CD4-positive, alpha-beta T cell treated with Interleukin-4 for 4 hours (primary cell): ENCODE results near the gene CADM1.

Experiments
- DNase-seq: peaks from one replicate; pipeline ENCODE4 v3.0.0-alpha.2; 2020

Gene CADM1

DNA sequence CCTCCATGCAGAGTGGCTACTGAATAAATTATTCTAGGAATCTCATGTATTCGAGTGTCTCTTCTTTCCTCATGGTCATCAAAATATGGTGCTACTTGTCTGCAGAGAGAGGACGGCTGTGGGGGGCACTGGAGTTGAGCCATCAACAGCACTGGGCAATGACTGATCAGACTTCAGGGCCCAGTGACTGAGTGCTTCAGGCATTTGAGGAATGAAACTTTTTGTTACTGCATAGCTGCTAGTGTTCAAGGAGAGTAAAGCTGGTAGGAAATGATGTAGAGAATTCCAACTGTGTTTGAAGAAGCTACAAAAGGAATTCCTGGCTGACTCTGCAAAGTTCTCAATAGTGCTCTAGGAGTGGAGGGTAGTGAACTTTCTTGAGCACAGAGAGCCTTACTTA, 277.7 kb downstream of the CADM1 start:
- DNase-seq, result no peak

DNA sequence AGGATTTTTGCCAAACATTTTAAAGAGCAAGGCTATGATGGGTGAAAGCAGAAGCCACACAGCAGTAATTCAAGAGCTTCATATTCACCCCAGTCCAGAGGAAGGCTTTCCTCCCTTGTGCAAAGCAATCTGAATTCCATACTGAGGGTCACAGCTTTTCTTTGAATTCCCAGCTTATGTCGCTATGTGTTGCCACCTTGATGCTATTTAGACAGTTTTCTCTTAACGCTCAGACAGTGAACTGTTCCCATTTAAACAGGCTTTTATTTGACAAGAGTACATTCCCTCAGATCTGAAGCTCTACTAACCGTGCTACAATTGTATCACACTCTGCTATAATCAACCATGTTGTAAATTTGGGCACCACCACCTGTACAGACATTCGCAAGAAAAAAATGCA, 279.7 kb downstream of the CADM1 start:
- no peak for DNase-seq

DNA sequence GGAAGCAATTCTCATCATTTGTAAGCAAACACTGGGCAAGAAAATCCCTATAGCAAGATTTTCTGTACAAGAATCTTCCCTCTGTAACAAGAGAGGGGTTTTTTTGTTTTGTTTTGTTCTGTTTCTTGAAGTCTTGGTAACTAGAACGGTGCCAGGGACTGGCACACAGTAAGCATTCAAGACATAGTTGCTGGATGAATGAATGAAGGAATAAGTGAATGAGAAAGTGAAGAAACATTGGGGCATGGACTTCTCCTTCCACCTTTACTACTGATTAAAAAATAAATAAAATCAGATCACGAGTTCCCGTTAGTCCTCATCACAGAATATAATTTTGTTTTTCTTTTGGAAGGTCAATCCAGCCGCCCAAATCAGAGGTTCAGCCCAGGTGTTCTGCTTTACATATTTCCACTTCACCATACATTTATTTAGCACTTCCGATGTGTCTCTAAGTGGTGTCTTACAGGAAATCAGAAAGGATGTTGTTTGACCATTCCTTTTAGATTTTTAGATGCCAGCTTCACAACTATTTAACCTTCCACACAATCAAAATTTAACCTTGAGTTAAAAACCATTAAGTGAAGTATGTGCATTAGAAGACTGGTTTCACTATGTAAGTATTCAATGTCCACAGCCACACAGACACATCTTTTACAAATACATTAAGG, 281.2 kb downstream of the CADM1 start:
- peak; percentile 5 for DNase-seq

DNA sequence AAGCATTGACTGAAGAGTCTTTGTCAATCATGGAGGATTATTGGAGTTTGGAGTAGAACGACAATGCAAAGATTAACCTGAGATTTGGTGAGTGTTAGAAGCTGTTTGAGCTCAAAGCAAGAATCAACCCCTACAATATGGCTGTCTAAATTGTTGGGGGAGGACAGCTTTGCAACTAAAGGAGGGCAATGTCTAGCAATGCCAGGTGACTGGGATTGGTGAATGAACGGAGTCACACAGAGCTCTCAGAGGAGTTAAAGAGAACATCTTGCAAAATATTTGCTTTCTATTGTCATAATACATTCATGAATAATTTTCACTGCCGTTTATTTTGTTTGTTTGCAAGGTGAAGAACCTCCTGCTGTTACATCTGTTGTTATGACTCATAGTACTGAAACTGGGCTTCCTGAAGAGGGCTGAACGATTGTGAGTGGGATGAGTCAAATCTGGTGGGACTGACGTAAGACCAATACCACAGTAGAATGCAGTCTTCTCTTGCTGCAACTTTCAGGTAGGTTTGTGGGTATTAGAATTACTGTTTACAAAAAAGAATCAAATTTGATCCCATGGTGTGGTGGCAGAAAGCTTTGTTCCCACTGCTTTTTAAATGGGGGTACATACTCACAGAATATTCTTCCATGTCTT, 281.9 kb downstream of the CADM1 start:
- DNase-seq, result peak; percentile 59

DNA sequence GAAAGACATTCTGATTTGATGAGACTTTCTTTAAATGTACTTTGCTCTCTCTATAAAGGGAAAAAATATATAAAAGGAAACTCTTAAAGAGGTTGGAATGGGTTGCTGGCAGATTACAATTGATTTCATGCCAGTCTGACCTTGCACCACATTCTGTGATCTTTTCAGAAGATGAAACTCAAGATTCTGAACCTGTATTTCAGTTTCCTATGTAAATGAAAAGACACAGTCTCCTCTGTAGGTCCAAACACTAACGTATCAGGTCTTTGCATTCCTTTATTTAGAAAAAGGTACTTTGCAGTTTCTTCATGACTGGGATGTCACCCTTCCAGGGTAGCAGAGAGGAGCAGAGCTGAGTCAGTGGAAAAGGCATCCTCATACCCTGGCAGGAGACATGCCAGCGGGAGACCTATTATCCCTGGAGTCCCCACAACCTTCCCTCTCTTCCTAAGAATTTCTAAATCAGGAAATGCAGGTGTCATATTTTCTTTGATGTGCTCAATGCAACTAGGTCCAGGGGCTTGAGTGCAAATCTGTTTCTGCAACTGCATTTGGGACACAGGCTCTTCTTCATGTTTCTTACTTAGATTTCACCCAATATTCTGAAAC, 282.6 kb downstream of the CADM1 start:
- DNase-seq, result no peak

DNA sequence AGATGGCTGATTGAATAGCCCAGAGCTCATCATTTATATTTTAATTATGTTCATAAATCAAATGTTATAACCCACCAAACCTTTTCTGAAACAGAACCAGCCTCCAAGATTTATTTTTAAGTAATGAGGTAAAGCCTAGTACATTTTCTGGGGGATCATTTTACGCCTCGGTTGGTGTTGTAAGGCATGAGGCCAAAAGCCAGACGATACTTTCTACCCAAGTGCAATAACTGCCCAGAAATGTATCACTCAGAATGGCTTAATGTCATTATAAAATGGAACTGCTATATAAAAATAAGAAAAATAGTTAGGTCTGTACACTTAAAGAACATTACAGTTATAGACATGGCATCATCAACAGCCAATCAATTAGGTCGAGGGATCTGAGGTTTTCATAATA, 283.3 kb downstream of the CADM1 start:
- DNase-seq, result no peak

DNA sequence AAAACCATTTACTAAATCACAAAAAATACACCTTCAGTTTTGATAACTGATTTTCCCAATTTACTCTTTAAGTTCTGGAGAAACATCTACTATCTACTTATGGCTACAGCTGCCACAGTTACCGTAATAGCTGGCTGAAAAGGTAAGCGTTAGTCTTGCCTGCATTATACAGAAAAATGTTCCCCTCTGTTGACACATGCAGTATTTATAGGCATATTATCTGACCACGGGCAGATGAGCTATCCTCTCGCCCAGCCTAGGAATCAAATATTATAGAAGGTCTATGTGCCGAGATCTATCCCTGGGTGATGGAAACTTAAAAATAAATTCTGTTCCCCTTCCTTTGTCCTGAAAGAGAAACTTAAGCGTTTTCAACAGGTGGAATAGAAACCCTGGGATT, 283.8 kb downstream of the CADM1 start:
- DNase-seq, result no peak

DNA sequence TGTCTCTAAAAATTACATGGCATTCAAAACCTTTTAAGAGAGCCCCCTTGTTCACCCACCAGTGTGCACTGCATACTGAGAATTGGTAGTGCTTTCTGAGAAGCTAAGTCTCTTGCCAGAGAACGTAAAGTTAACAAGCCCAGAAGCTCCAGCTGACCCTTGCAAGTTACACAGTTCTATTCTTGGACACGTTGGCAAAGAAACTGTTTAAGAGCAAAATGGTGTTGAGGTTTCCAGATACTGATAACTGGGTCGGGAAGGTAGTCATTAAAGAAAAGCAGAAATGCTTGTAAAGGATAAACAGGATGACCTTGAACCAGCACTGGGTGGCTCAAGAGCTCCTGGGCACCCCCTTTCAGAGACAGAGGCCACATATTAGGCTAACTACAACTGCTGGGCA, 284.8 kb downstream of the CADM1 start:
- no peak for DNase-seq

DNA sequence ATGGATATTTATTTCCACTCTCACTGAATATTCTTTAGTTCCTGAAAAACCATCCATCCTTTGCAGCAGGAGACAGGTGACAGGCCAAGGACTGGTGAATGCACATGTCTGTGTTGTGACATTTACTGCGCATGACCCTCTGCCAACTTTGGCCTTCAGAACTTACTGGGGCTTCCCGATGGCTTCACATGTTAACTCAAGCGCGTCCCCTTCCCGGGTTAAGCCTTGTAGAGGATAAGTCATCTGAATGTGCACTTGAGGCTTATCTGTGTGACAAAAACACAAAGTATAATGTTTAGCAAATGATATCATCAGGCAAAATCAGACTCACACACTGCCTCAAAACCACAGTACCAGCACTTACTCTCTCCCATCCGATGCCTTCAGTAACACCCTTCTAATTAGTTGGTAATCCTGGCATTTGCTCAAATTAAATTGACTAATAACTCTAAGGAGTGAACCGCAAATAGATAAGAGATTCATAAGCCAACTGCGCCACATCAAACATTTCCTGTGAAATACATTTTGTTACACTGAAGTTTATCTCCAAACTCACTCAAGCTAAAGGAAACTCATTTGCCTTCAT, 286.4 kb downstream of the CADM1 start:
- DNase-seq, result peak; percentile 58

DNA sequence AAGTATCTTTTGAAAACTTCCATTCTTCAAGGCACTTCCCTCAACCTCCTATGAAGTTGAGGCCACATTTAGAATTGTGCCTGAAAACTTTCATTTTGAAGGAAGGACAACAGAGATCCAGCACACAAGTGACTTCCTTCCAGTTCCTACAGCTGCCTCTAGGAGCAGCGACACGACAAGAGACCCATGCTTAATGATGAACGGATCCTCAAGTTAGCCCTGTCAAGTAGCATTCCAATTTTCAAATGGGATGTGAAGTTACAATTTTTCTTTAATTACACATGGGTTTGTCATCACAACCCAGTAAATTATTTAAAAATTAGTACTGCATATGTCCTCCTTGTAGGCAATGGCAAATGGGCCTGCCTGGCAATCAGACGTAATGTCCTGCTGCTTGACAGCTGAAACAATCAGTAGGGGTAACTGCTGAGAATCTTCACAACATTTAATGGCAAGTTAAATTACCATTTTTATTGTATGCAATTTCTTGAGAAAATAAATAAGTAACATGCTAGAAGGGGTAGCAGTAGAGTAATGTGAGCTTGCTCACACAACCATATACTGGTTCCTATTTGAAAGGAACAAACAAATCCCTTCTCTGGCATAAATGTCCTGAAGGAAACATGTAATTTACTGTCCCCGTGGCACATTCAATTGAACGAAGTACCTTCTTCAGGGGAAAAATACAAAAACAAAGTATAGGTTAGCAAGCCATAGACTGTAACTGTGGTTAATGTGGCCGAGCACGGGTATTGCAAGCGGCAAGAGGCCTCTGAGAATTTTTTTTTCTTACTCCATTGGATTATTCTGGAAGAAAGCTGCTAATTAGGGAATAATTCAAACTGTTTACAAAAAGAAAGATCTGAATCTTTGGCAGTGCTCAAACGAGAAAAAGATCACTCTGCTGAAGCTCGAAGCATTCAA, 288.3 kb downstream of the CADM1 start:
- DNase-seq, result no peak

DNA sequence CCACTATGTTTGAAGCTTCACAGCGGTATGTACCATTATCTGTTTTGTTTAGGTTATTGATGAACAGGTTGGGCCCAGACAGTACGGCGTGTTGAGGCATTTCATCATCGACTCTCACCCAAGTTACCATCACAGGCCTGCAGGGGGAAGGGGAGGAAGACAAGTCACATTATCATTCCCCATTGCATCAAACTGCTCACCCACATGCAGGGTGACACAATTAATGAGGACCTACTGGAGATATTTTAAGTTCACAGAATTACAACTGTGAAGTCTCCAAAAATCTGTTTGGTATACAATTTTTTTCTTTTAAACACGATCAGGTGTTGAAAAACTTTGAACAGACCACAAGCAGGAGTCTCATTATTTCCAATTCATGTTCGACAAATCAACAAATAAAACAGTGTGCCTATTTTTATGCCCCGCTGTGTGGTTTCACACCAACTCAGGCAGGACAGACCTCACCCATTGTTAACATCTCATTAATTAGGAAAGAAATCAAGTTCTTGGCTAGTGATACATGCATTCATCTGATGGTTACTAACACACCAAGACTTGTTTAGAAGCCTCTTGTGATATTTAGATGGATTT, 289.5 kb downstream of the CADM1 start:
- peak; percentile 24 for DNase-seq

DNA sequence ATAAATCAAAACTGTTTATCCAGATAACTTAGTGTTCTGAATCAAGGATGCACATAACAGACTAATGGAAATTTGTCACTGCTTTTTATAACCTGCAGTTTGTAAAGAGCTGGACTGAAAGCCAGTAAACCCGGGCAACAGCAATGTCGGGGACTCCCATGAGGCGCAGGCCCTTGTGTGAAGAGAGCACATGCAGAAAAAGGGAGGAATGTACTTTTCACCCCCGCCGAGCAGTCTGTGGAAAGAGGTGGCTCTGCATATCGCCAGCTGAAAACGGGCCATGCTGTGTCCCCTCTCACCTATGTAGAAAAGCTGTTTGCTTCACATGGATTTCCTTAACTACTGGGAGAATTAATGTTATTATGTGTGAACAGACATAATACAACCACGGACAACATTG, 291.2 kb downstream of the CADM1 start:
- DNase-seq, result no peak

DNA sequence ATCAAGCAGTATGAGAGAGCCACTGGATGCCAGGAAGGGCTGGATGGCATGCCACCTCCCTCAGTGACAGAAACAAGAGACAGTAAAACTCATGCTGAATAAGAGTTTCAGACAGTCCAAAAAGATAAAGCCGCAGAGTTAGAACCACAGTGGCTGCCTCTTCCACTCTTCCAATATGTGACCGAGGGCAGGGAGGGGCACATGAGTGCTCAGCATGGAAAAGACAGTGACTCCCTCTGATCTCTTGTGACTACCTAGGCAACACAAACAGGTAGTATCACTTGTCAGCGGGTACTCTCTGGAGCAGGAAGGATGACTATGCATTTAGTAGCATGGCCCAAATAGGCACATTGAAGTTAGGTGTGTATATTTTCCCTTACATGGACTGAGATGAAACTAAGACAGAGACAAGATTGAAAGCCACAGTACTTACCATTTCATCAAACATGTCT, 295.4 kb downstream of the CADM1 start:
- DNase-seq, result no peak

DNA sequence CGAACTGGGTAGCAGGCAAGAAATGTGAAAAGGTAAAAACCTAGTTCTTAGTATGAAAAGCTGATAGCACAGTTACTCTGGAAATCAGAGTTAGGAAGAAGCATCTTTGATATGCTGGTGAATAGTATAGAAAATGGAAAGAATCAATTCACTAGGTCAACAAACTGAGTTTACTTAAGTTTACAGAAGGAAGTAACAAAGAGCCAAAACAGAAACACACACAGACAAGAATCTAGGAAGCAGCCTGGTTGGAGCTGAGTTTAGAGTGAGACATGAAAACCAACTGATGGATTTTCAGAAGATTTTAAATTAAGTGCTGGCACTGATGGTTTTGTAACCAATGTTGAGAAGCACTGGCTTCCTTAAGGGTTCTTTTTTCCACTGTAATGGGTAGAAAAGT, 296.3 kb downstream of the CADM1 start:
- no peak for DNase-seq

DNA sequence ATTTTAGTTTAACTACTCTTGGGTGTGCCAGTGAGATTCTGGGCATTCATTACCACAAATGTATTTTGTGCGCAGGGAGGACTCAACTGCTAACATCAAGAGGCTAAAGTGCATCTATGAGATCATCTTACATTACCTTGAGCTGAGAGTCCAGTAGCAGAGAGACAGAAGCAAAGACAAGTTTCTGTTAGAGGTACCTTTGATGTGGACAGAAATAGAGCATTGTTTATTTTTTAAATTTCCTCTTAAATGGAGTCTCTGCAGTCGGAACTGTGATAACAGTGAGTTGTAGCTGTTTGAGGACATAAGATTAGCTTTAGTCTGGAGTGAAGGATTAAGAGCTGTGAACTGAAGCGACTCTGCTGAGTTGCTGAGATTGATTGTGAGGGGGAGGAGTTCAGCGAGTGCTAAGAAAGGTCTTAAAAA, 297.0 kb downstream of the CADM1 start:
- DNase-seq, result no peak

DNA sequence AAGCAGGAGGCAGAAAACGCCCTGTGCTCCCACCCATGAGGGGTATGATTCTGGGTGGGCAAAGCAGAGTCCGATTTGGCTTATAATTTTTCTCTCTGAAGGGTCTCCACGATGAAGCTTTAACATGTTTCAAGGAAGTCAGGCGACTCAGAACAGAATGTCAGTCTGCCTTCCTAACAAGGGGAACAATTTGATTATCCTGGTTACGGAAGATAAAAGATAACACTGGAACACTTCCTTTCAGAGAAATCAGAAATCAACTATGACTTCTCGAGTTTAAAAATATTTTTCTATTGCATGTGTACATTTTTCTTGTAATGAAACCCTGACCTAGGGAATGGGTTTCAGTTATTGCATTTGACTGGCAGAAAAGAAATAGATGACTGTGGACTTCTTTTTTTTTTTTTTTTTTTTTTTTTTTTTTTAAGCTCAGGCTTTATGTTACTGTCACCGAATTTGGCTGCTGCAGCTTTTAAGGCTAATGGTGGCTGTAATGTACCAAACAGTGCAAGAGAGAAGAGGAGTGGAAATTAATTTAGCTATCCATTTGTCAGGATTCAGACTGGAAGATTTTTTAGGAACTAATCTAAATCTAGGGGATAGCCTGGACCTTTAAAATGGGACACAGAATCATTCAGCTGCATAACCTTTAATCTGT, 297.7 kb downstream of the CADM1 start:
- DNase-seq, result no peak

DNA sequence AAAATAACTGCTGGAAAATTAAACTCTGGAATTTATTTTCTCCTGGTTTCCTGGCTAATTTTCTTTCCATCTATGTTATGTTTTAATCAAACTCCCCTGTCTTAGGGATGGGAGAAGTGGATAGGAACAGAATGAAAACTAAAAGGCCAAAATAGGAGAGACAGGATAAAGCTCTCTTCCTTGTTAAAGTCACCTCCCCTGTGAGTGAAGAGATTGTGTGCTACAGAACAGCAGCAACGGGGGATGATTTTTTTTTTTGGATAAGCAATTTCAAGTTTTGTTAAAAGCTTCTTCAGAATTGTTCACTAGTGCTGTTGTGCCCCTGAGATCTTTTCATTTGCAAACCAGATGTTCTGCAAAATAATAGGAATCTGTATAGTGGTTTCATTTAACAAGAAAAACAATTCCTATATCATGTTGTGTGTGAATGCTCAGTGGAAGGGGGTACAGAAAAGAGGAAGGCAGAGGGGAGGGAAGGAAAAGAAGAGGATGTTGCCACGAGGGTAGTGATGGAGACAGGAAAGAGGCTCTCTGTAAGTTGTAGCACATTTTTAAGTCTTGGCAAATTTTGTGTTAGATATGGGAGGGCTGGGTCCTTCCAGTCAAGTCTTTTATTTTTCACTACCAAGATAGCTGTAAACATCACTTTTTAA, 301.2 kb downstream of the CADM1 start:
- no peak for DNase-seq

DNA sequence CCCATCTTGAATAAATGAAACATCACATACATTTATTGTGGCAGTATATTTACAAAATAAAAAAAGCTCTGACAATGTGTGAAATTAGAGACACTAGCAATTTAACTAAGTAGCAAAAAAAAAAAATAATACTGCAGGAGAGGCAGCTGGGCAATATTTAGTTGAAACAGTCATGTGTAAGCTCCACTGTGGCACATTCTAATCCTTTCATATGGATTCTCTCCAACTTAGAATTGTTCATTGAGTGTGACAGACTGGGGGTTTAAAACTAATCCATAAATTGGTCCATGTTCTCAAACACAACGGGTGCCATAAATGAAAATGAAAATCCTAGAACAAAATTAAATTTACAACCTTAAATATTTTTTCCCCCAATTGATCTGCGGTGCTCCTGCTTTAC, 302.1 kb downstream of the CADM1 start:
- no peak for DNase-seq

DNA sequence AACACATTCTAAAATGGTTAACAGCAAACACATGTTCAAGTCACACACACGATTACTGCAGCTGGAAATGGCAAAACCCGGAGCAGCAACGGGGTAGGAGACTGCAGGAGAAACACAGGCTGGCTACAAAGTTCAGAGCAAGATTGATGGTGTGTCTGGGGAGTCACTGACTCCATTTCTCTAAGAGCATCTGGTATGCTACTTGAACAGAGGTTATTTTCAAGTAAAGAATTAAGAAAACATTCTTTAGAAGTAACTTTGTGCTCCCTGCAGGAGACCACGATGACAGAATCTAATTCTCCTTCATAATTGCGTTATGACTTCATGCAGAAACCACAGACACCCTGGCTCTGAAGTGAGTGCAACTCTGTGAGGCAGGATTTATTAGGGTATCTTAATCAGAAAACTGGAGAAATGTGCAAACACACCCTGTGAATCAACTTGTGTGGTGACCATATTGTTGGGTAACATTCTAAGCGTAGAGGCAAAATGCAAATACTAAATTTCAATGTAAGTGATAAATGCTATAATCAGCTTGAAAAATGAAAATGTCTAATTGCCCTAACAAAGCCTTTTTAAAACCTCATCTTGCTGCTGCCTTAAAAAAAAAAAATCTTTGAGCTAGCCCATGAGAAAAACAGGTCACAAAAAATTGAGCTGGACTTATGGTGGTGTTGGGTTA, 303.0 kb downstream of the CADM1 start:
- DNase-seq, result peak; percentile 24

DNA sequence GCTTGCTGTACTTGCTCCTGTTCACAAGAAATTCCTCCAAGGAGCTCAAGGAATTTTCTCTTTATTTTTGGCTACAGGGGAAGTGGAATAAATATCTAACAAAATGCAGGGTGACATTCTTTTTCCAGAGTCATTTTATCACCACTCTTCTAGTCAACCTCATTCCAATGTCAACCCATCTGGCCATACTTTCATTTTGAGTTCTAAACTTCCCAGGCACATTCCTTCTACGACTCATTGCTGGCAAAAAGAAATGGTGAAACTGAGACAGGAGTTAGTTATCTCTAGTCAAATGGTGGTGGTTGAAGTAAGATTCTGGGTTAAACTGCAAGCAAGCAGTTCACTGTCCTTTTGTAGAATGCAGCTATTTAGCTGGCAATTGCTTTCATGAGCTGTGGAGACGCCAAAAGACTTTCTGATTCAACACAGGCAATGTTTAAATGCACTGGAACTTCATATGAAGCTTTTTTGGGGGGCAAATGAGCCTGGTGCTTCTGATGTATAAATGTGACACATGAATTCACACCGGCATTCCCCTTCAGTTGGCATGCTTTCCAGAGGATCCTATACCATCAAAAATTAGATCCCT, 304.6 kb downstream of the CADM1 start:
- no peak for DNase-seq
